GM23338 (cell line): Measurements from ENCODE around the gene UBR2. TPM values are rescaled to one million over a fixed set of nuclear protein-coding genes. Genes with fewer than 3 reads are reported as not detected.
"Not testable (repeated sequence)": the region's sequence is repeated elsewhere in the genome, so short reads cannot be mapped to it uniquely, and the experiment has no call there.

ENCODE experiments used
- ATAC-seq: fragments of 200-7000 bp; cut with Tn5 transposase; 3 replicates; pipeline ENCODE4 v1.9.1; 2020
- DNase-seq: peaks from one replicate; pipeline ENCODE4 v3.0.0-alpha.2; 2015; ENCODE audit warnings: low spot score
- H2AFZ ChIP-seq: fragments of 200-600 bp; sonication (generic); 2 replicates; pipeline ENCODE4 v1.8.0; 2016; ENCODE audit warnings: antibody characterized with exemption, mild to moderate bottlenecking, moderate library complexity
- H3F3A ChIP-seq: fragments of 200-600 bp; sonication (generic); replicated peaks from 2 replicates; pipeline ENCODE4 v1.8.0; 2017; ENCODE audit warnings: antibody characterized with exemption, mixed run types, low read depth
- H3K27ac ChIP-seq: fragments of 200-600 bp; sonication (generic); 2 replicates; pipeline ENCODE4 v1.6.1; 2016; ENCODE audit warnings: low read depth
- H3K27me3 ChIP-seq: fragments of 200-600 bp; sonication (generic); 2 replicates; pipeline ENCODE4 v1.8.0; 2016; ENCODE audit warnings: mild to moderate bottlenecking, mixed run types, moderate library complexity; ENCODE audit not compliant: insufficient read depth
- H3K36me3 ChIP-seq: fragments of 200-600 bp; sonication (generic); 2 replicates; pipeline ENCODE4 v1.8.0; 2016; ENCODE audit warnings: mild to moderate bottlenecking; ENCODE audit not compliant: insufficient read depth
- H3K4me1 ChIP-seq: fragments of 200-600 bp; sonication (generic); 2 replicates; pipeline ENCODE4 v1.8.0; 2016; ENCODE audit warnings: mild to moderate bottlenecking, moderate library complexity; ENCODE audit not compliant: insufficient read depth
- H3K4me2 ChIP-seq: fragments of 200-600 bp; sonication (generic); 2 replicates; pipeline ENCODE4 v1.7.1; 2017; ENCODE audit warnings: mixed run types
- H3K4me3 ChIP-seq: fragments of 200-600 bp; sonication (generic); 2 replicates; pipeline ENCODE4 v1.6.1; 2016; ENCODE audit warnings: mixed run types
- H3K79me2 ChIP-seq: fragments of 200-600 bp; sonication (generic); replicated peaks from 2 replicates; pipeline ENCODE4 v1.8.0; 2017; ENCODE audit warnings: mild to moderate bottlenecking; ENCODE audit not compliant: insufficient read depth
- H3K9me2 ChIP-seq: fragments of 200-600 bp; sonication (generic); 2 replicates; pipeline ENCODE4 v1.8.0; 2017; ENCODE audit not compliant: insufficient read depth
- H4K20me1 ChIP-seq: fragments of 200-600 bp; sonication (generic); replicated peaks from 2 replicates; pipeline ENCODE4 v1.8.0; 2017; ENCODE audit warnings: mild to moderate bottlenecking; ENCODE audit not compliant: insufficient read depth
- H3K27ac Mint-ChIP-seq: 2 replicates; pipeline ENCODE4 v1.8.0; 2020; ENCODE audit warnings: inconsistent platforms, mild to moderate bottlenecking, moderate library complexity, mixed read lengths
- H3K27me3 Mint-ChIP-seq: 3 replicates; pipeline ENCODE4 v1.8.0; 2022; ENCODE audit warnings: low read depth, mild to moderate bottlenecking, moderate library complexity, mixed read lengths, inconsistent platforms; ENCODE audit not compliant: insufficient read depth, poor library complexity
- H3K36me3 Mint-ChIP-seq: 3 replicates; pipeline ENCODE4 v1.8.0; 2021; ENCODE audit warnings: low read depth, mild to moderate bottlenecking, inconsistent platforms, moderate library complexity, mixed read lengths
- H3K4me1 Mint-ChIP-seq: 3 replicates; pipeline ENCODE4 v1.8.0; 2020; ENCODE audit warnings: mild to moderate bottlenecking, inconsistent platforms, mixed read lengths
- H3K4me3 Mint-ChIP-seq: 3 replicates; pipeline ENCODE4 v1.8.0; 2021; ENCODE audit warnings: moderate library complexity, mild to moderate bottlenecking, inconsistent platforms, mixed read lengths
- H3K9me3 Mint-ChIP-seq: 3 replicates; pipeline ENCODE4 v1.8.0; 2020; ENCODE audit warnings: moderate library complexity, mild to moderate bottlenecking, inconsistent platforms, mixed read lengths
- ETS1 ChIP-seq: IDR thresholded peaks from 2 replicates; pipeline ENCODE4 v1.6.1; 2016; ENCODE audit warnings: antibody characterized with exemption
- EZH2phosphoT487 ChIP-seq: fragments of 200-600 bp; sonication (generic); IDR thresholded peaks from one replicate; pipeline ENCODE4 v1.8.1; 2018; ENCODE audit warnings: antibody characterized with exemption; ENCODE audit not compliant: unreplicated experiment
- JUNB ChIP-seq: IDR thresholded peaks from one replicate; pipeline ENCODE4 v1.6.1; 2016; ENCODE audit warnings: antibody characterized with exemption; ENCODE audit not compliant: unreplicated experiment
- STAT1 ChIP-seq: IDR thresholded peaks from one replicate; pipeline ENCODE4 v1.6.1; 2016; ENCODE audit warnings: antibody characterized with exemption; ENCODE audit not compliant: unreplicated experiment
- ZNF462 ChIP-seq: fragments of 250-450 bp; sonication (Bioruptor Pico); IDR thresholded peaks from 2 replicates; pipeline ENCODE4 v1.5.0; 2020; ENCODE audit warnings: mild to moderate bottlenecking, moderate library complexity
- polyA plus RNA-seq: library from polyadenylated mRNA; unstranded; fragments of >200 nt; fragmentation: Nextera tagmentation; extraction: Ambion mirVana; gene quantifications from 2 replicates; pipeline ENCODE4 v1.2.1, GENCODE V29; 2016
- total RNA-seq: library from RNA; depleted of rRNA; stranded (reverse); fragments of >200 nt; shearing (Covaris generic); gene quantifications from 2 replicates; pipeline ENCODE4 v1.2.3, GENCODE V29; 2014

The UBR2 gene
- total and polyA plus RNA-seq, 2 experiments from 2014 or later = 6.7 to 21.2 TPM

- H3K79me2 ChIP-seq = peaks cover 89% of the 10 kb centered on the region
- no peaks in the 10 kb centered on the region for H3K36me3 ChIP-seq
- no peaks in the 10 kb centered on the region for H3K9me3 Mint-ChIP-seq
- H3K27ac ChIP-seq = no peak overlapping the region
- H3K4me2 ChIP-seq = 0 out of 2 replicates have a peak overlapping the region, but pooled peaks have one; percentile 16
- ATAC-seq (no peak), DNase-seq (no peak)
- no peaks in the 10 kb centered on the region for H3K9me2 ChIP-seq
- H3K27me3 Mint-ChIP-seq = no peaks in the 10 kb centered on the region
- H3F3A ChIP-seq = no peaks in the 10 kb centered on the region
- H3K4me3 Mint-ChIP-seq = no peak overlapping the region
- no peak overlapping the region for H3K4me3 ChIP-seq
- TF ChIP-seq EZH2phosphoT487 (no peak), ETS1 (no peak), ZNF462 (CRISPR knock-in tag) (no peak), STAT1 (no peak), JUNB (no peak)
- peaks cover 9% of the 10 kb centered on the region; the same call in 2 of the 3 replicates for H3K36me3 Mint-ChIP-seq
- H2AFZ ChIP-seq = no peak overlapping the region
- H4K20me1 ChIP-seq = peaks cover 6% of the 10 kb centered on the region; the same call in 1 of the 2 replicates
- H3K4me1 Mint-ChIP-seq = no peaks in the 10 kb centered on the region; the same call in 2 of the 3 replicates
- no peaks in the 10 kb centered on the region for H3K27me3 ChIP-seq
- H3K4me1 ChIP-seq = peaks cover 11% of the 10 kb centered on the region
- no peak overlapping the region for H3K27ac Mint-ChIP-seq
Observed at GRCh38 chr6:42572523-42572922, 8.7 kb downstream of the UBR2 start.

- Histone ChIP-seq H4K20me1 (peaks cover 12% of the 10 kb centered on the region), H3K79me2 (peaks cover 85% of the 10 kb centered on the region)
Observed at GRCh38 chr6:42576538-42576937, 12.7 kb downstream of the UBR2 start.

More at GRCh38 chr6:42576538-42576937, 12.7 kb downstream of the UBR2 start:
- H3K27me3 ChIP-seq, H3K27ac Mint-ChIP-seq, H3K27ac ChIP-seq, H3K36me3 ChIP-seq, H3K9me2 ChIP-seq, H2AFZ ChIP-seq, H3F3A ChIP-seq, H3K4me2 ChIP-seq, ATAC-seq, H3K27me3 Mint-ChIP-seq, H3K4me1 Mint-ChIP-seq, H3K36me3 Mint-ChIP-seq, H3K4me3 Mint-ChIP-seq, DNase-seq, H3K9me3 Mint-ChIP-seq, H3K4me3 ChIP-seq: not testable (repeated sequence)
- peaks cover 11% of the 10 kb centered on the region for H3K4me1 ChIP-seq
